Measurements from ENCODE around the gene RAPGEF5.
"Not testable (repeated sequence)": the region's sequence is repeated elsewhere in the genome, so short reads cannot be mapped to it uniquely, and the experiment has no call there.

The RAPGEF5 gene

GRCh38 chr7:22090107-22090506 lies 266.8 kb downstream of the RAPGEF5 start:
- Histone ChIP-seq H3K36me3 (ENCODE audit: insufficient read depth, insufficient read length, low read length) (no peaks in the 10 kb centered on the region), H3K9me3 (ENCODE audit: insufficient read depth, low read length) (peaks cover 31% of the 10 kb centered on the region; the same call in 1 of the 2 replicates)
- TF ChIP-seq YY1 (IDR thresholded peaks at IDR 0.05; ENCODE audit: insufficient read depth, insufficient read length) (no peak), SUZ12 (IDR thresholded peaks at IDR 0.05; ENCODE audit: extremely low read depth, insufficient read depth, insufficient read length) (no peak), ZNF274 (IDR thresholded peaks at IDR 0.05; ENCODE audit: low read depth, low read length) (no peak)

GRCh38 chr7:22088827-22089226 lies 268.1 kb downstream of the RAPGEF5 start:
- TF ChIP-seq ZNF274 (IDR thresholded peaks at IDR 0.05; ENCODE audit: low read depth, low read length) (no peak), YY1 (IDR thresholded peaks at IDR 0.05; ENCODE audit: insufficient read depth, insufficient read length) (no peak), SUZ12 (IDR thresholded peaks at IDR 0.05; ENCODE audit: extremely low read depth, insufficient read depth, insufficient read length) (no peak)
- Histone ChIP-seq H3K9me3 (ENCODE audit: insufficient read depth, low read length) (peaks cover 31% of the 10 kb centered on the region; the same call in 1 of the 2 replicates), H3K27me3 (ENCODE audit: insufficient read depth, insufficient read length) (peaks cover 8% of the 10 kb centered on the region), H3K9ac (ENCODE audit: insufficient read length, low read depth) (no peak overlapping the region), H3K4me3 (ENCODE audit: insufficient read length, low read depth) (no peak overlapping the region), H3K36me3 (ENCODE audit: insufficient read depth, insufficient read length, low read length) (no peaks in the 10 kb centered on the region), H3K4me1 (ENCODE audit: insufficient read depth, insufficient read length) (peaks cover 3% of the 10 kb centered on the region)
- DNase-seq (ENCODE audit: low read depth, low spot score), result no peak

More at GRCh38 chr7:22090107-22090506, 266.8 kb downstream of the RAPGEF5 start:
- no peak overlapping the region for H3K9ac ChIP-seq (ENCODE audit: insufficient read length, low read depth)
- H3K4me1 ChIP-seq (ENCODE audit: insufficient read depth, insufficient read length), result no peaks in the 10 kb centered on the region
- H3K27me3 ChIP-seq (ENCODE audit: insufficient read depth, insufficient read length), result no peaks in the 10 kb centered on the region
- H3K4me3 ChIP-seq (ENCODE audit: insufficient read length, low read depth), result no peak overlapping the region
- no peak for DNase-seq (ENCODE audit: low read depth, low spot score)

- no peak overlapping the region for H3K9ac ChIP-seq (ENCODE audit: insufficient read length, low read depth)
- no peaks in the 10 kb centered on the region for H3K36me3 ChIP-seq (ENCODE audit: insufficient read depth, insufficient read length, low read length)
- H3K9me3 ChIP-seq (ENCODE audit: insufficient read depth, low read length), result peaks cover 31% of the 10 kb centered on the region; the same call in 1 of the 2 replicates
- TF ChIP-seq SUZ12 (IDR thresholded peaks at IDR 0.05; ENCODE audit: extremely low read depth, insufficient read depth, insufficient read length), result no peak
- H3K4me3 ChIP-seq (ENCODE audit: insufficient read length, low read depth), result no peak overlapping the region
- H3K4me1 ChIP-seq (ENCODE audit: insufficient read depth, insufficient read length), result peaks cover 3% of the 10 kb centered on the region
- H3K27me3 ChIP-seq (ENCODE audit: insufficient read depth, insufficient read length), result peaks cover 12% of the 10 kb centered on the region
- DNase-seq (ENCODE audit: low read depth, low spot score), result no peak
Observed at GRCh38 chr7:22087861-22088260, 269.1 kb downstream of the RAPGEF5 start.

- Histone ChIP-seq H3K4me3 (ENCODE audit: insufficient read length, low read depth) (peak overlapping the region; percentile 77), H3K9me3 (ENCODE audit: insufficient read depth, low read length) (peaks cover 24% of the 10 kb centered on the region), H3K4me1 (ENCODE audit: insufficient read depth, insufficient read length) (peaks cover 3% of the 10 kb centered on the region), H3K9ac (ENCODE audit: insufficient read length, low read depth) (peak overlapping the region; percentile 84), H3K36me3 (ENCODE audit: insufficient read depth, insufficient read length, low read length) (no peaks in the 10 kb centered on the region), H3K27me3 (ENCODE audit: insufficient read depth, insufficient read length) (peaks cover 14% of the 10 kb centered on the region)
- no peak for DNase-seq (ENCODE audit: low read depth, low spot score)
- TF ChIP-seq YY1 (IDR thresholded peaks at IDR 0.05; ENCODE audit: insufficient read depth, insufficient read length) (no peak), SUZ12 (IDR thresholded peaks at IDR 0.05; ENCODE audit: extremely low read depth, insufficient read depth, insufficient read length) (no peak), ZNF274 (IDR thresholded peaks at IDR 0.05; ENCODE audit: low read depth, low read length) (no peak)
Observed at GRCh38 chr7:22083704-22084240, 273.2 kb downstream of the RAPGEF5 start.

- Histone ChIP-seq H3K4me3 (ENCODE audit: insufficient read length, low read depth) (peak overlapping the region; percentile 77), H3K9ac (ENCODE audit: insufficient read length, low read depth) (peak overlapping the region; percentile 84)
Observed at GRCh38 chr7:22082886-22083703, 273.9 kb downstream of the RAPGEF5 start.

GRCh38 chr7:22082553-22082885 lies 274.4 kb downstream of the RAPGEF5 start:
- Histone ChIP-seq H3K9me3 (ENCODE audit: insufficient read depth, low read length) (peaks cover 24% of the 10 kb centered on the region), H3K4me3 (ENCODE audit: insufficient read length, low read depth) (peak overlapping the region; percentile 77), H3K27me3 (ENCODE audit: insufficient read depth, insufficient read length) (peaks cover 14% of the 10 kb centered on the region), H3K9ac (ENCODE audit: insufficient read length, low read depth) (peak overlapping the region; percentile 59), H3K36me3 (ENCODE audit: insufficient read depth, insufficient read length, low read length) (no peaks in the 10 kb centered on the region), H3K4me1 (ENCODE audit: insufficient read depth, insufficient read length) (peaks cover 3% of the 10 kb centered on the region)
- DNase-seq (ENCODE audit: low read depth, low spot score), result no peak
- no peak for TF ChIP-seq YY1 (IDR thresholded peaks at IDR 0.05; ENCODE audit: insufficient read depth, insufficient read length)
- TF ChIP-seq SUZ12 (IDR thresholded peaks at IDR 0.05; ENCODE audit: extremely low read depth, insufficient read depth, insufficient read length), result no peak
- no peak for TF ChIP-seq ZNF274 (IDR thresholded peaks at IDR 0.05; ENCODE audit: low read depth, low read length)

More at GRCh38 chr7:22082886-22083703, 273.9 kb downstream of the RAPGEF5 start:
- Histone ChIP-seq H3K36me3 (ENCODE audit: insufficient read depth, insufficient read length, low read length) (no peaks in the 10 kb centered on the region), H3K9me3 (ENCODE audit: insufficient read depth, low read length) (peaks cover 24% of the 10 kb centered on the region), H3K4me1 (ENCODE audit: insufficient read depth, insufficient read length) (peaks cover 3% of the 10 kb centered on the region), H3K27me3 (ENCODE audit: insufficient read depth, insufficient read length) (peaks cover 14% of the 10 kb centered on the region)
- peak; percentile 90 for DNase-seq (ENCODE audit: low read depth, low spot score)
- TF ChIP-seq SUZ12 (IDR thresholded peaks at IDR 0.05; ENCODE audit: extremely low read depth, insufficient read depth, insufficient read length), result no peak
- no peak for TF ChIP-seq ZNF274 (IDR thresholded peaks at IDR 0.05; ENCODE audit: low read depth, low read length)
- no peak for TF ChIP-seq YY1 (IDR thresholded peaks at IDR 0.05; ENCODE audit: insufficient read depth, insufficient read length)

- H3K9ac ChIP-seq (ENCODE audit: insufficient read length, low read depth); H3K36me3 ChIP-seq (ENCODE audit: insufficient read depth, insufficient read length, low read length); DNase-seq (ENCODE audit: low read depth, low spot score); H3K4me3 ChIP-seq (ENCODE audit: insufficient read length, low read depth); H3K4me1 ChIP-seq (ENCODE audit: insufficient read depth, insufficient read length): not testable (repeated sequence)
- H3K9me3 ChIP-seq (ENCODE audit: insufficient read depth, low read length), result peaks cover 14% of the 10 kb centered on the region
- H3K27me3 ChIP-seq (ENCODE audit: insufficient read depth, insufficient read length), result peaks cover 14% of the 10 kb centered on the region
Observed at GRCh38 chr7:22080219-22080618, 276.7 kb downstream of the RAPGEF5 start.

- H3K27me3 ChIP-seq (ENCODE audit: insufficient read depth, insufficient read length); DNase-seq (ENCODE audit: low read depth, low spot score); H3K4me3 ChIP-seq (ENCODE audit: insufficient read length, low read depth): not testable (repeated sequence)
Observed at GRCh38 chr7:22078872-22079271, 278.1 kb downstream of the RAPGEF5 start.

More at GRCh38 chr7:22078872-22079271, 278.1 kb downstream of the RAPGEF5 start:
- not testable (repeated sequence) for H3K36me3 ChIP-seq (ENCODE audit: insufficient read depth, insufficient read length, low read length); H3K4me1 ChIP-seq (ENCODE audit: insufficient read depth, insufficient read length); H3K9ac ChIP-seq (ENCODE audit: insufficient read length, low read depth)
- peaks cover 14% of the 10 kb centered on the region for H3K9me3 ChIP-seq (ENCODE audit: insufficient read depth, low read length)

All from NT2/D1 (cell line).